C4-2B (cell line): ENCODE data around the gene PTPRN2.
"Not testable (repeated sequence)": the region's sequence is repeated elsewhere in the genome, so short reads cannot be mapped to it uniquely, and the experiment has no call there.

Source experiments
- ZFX ChIP-seq: fragments of 450-650 bp; IDR thresholded peaks from 2 replicates; pipeline ENCODE4 v1.6.1; 2017
- TF ChIP-seq, protein P1 (sequence below): fragments of 450-650 bp; conservative IDR thresholded peaks from 2 replicates; pipeline ENCODE4 v1.5.1; 2017; ENCODE audit warnings: mild to moderate bottlenecking

DNA sequence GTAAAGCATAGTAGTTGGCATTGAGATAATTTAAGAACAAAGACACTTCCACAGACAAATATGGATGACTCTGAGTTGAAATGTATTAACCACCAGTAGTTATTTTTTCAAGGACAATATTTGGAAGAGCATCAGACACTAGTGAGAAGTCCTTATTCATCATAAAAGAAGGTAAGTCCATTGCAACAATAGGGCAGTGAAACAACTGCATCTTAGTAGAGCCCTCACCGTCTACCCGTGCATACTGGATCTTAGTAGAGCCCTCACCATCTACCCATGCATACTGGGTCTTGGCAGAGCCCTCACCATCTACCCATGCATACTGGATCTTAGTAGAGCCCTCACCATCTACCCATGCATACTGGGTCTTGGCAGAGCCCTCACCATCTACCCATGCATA, 892.0 kb downstream of the PTPRN2 start:
- TF ChIP-seq, protein P1, sequence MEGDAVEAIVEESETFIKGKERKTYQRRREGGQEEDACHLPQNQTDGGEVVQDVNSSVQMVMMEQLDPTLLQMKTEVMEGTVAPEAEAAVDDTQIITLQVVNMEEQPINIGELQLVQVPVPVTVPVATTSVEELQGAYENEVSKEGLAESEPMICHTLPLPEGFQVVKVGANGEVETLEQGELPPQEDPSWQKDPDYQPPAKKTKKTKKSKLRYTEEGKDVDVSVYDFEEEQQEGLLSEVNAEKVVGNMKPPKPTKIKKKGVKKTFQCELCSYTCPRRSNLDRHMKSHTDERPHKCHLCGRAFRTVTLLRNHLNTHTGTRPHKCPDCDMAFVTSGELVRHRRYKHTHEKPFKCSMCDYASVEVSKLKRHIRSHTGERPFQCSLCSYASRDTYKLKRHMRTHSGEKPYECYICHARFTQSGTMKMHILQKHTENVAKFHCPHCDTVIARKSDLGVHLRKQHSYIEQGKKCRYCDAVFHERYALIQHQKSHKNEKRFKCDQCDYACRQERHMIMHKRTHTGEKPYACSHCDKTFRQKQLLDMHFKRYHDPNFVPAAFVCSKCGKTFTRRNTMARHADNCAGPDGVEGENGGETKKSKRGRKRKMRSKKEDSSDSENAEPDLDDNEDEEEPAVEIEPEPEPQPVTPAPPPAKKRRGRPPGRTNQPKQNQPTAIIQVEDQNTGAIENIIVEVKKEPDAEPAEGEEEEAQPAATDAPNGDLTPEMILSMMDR: not testable (repeated sequence)
- not testable (repeated sequence) for TF ChIP-seq ZFX
